DOHH2 (cell line): ENCODE results near the gene GNB3.

ENCODE experiments used
- EZH2phosphoT487 ChIP-seq: fragments of 200-600 bp; sonication (generic); IDR thresholded peaks from 2 replicates; pipeline ENCODE4 v1.6.1; 2017; ENCODE audit warnings: borderline replicate concordance, mild to moderate bottlenecking, antibody characterized with exemption, low read length, moderate library complexity, mixed read lengths
- TF ChIP-seq, protein P1 (sequence below): fragments of 200-600 bp; sonication (generic); IDR thresholded peaks from one replicate; pipeline ENCODE4 v1.5.1; 2014; ENCODE audit warnings: antibody characterized with exemption, mild to moderate bottlenecking, low read depth, low read length; ENCODE audit not compliant: poor library complexity, severe bottlenecking

DNA sequence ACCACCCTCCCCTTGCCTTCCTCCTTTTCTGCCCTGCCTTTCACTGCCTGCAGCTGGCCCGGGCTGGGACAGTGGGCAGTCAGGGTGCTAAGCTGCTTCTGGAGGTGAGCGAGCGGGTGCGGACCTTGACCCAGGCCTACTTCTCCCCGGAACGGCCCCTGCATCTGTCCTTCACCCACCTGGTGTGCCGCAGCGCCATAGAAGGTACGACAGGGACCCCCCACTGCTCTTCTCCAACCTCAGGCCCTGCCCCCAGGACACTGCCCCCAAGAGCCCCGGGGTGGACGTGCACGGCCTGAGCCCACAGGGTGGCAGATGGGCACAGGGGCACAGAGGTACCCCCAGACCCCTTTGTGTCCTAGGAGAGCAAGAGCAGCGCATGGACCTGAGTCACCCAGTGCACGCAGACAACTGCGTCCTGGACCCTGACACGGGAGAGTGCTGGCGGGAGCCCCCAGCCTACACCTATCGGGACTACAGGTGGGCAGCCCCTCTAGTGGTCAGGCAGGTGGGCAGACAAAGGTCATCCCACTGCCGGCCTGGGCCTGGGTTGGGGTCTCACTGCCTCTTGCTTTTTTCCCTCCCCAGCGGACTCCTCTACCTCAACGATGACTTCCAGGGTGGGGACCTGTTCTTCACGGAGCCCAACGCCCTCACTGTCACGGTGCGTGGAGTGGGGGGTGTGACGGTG is 3.2 kb upstream of the GNB3 start:
- TF ChIP-seq, protein P1, sequence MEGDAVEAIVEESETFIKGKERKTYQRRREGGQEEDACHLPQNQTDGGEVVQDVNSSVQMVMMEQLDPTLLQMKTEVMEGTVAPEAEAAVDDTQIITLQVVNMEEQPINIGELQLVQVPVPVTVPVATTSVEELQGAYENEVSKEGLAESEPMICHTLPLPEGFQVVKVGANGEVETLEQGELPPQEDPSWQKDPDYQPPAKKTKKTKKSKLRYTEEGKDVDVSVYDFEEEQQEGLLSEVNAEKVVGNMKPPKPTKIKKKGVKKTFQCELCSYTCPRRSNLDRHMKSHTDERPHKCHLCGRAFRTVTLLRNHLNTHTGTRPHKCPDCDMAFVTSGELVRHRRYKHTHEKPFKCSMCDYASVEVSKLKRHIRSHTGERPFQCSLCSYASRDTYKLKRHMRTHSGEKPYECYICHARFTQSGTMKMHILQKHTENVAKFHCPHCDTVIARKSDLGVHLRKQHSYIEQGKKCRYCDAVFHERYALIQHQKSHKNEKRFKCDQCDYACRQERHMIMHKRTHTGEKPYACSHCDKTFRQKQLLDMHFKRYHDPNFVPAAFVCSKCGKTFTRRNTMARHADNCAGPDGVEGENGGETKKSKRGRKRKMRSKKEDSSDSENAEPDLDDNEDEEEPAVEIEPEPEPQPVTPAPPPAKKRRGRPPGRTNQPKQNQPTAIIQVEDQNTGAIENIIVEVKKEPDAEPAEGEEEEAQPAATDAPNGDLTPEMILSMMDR: no peak
- TF ChIP-seq EZH2phosphoT487: no peak
